H1 (cell line): Measurements from ENCODE around the gene TNIK. TPM values are rescaled to one million over a fixed set of nuclear protein-coding genes. Genes with fewer than 3 reads are reported as not detected.

ENCODE experiments used
- CTCF ChIA-PET: fragments of 300-600 bp; sonication (Branson Sonifier 250); formaldehyde crosslinking; loops from one replicate; lab custom pipeline; 2021; ENCODE audit not compliant: partially characterized antibody; lab: Charles Lee
- POLR2A ChIA-PET: fragments of 300-600 bp; sonication (Branson Sonifier 250); formaldehyde crosslinking; loops from one replicate; lab custom pipeline; 2021; ENCODE audit warnings: inconsistent platforms; ENCODE audit not compliant: partially characterized antibody; lab: Charles Lee
- DNase-seq, 2 experiments: peaks; one replicate each; pipeline versions ENCODE4 v3.0.0 to v3.0.0-alpha.2; 2010 to 2022; ENCODE audit warnings: low spot score in 2 of 2, low read depth in 1 of 2, mixed read lengths in 1 of 2
- FAIRE-seq: peaks from 2 replicates; lab custom pipeline; 2011; peaks lifted over from hg19 to GRCh38; lab: Jason Lieb, UNC
- H2AFZ ChIP-seq: 2 replicates; pipeline ENCODE4 v1.8.1; 2012; ENCODE audit warnings: low read length, inconsistent platforms
- H2AK5ac ChIP-seq: 2 replicates; pipeline ENCODE4 v1.6.1; 2013; ENCODE audit warnings: low read depth, low read length
- H2BK120ac ChIP-seq: replicated peaks from 2 replicates; pipeline ENCODE3; 2013; ENCODE audit warnings: low read depth, low read length, inconsistent platforms
- H2BK12ac ChIP-seq: 2 replicates; pipeline ENCODE4 v1.6.1; 2013; ENCODE audit warnings: low read depth, low read length
- H2BK15ac ChIP-seq: 2 replicates; pipeline ENCODE4 v1.6.1; 2013; ENCODE audit warnings: low read length
- H2BK20ac ChIP-seq: 2 replicates; pipeline ENCODE4 v1.6.1; 2013; ENCODE audit warnings: low read length
- H2BK5ac ChIP-seq: 2 replicates; pipeline ENCODE4 v1.6.1; 2013; ENCODE audit warnings: low read depth, low read length
- H3K14ac ChIP-seq: 2 replicates; pipeline ENCODE4 v1.6.1; 2013; ENCODE audit warnings: inconsistent platforms; ENCODE audit not compliant: insufficient read length
- H3K18ac ChIP-seq: 2 replicates; pipeline ENCODE4 v1.6.1; 2013; ENCODE audit warnings: low read length; ENCODE audit errors: extremely low read depth
- H3K23ac ChIP-seq: 2 replicates; pipeline ENCODE4 v1.6.1; 2013; ENCODE audit warnings: inconsistent platforms; ENCODE audit not compliant: insufficient read length
- H3K23me2 ChIP-seq: 2 replicates; pipeline ENCODE4 v1.6.1; 2013; ENCODE audit warnings: low read depth, low read length
- H3K27ac ChIP-seq: 2 replicates; pipeline ENCODE4 v1.6.1; 2011; ENCODE audit warnings: low read depth, low read length, inconsistent platforms
- H3K27me3 ChIP-seq, 4 experiments: replicated peaks in 1 of 4; 1 replicate in 1 of 4; 2 replicates in 3 of 4; pipeline versions ENCODE4 v1.6.1 to v1.8.1; 2011 to 2013; ENCODE audit warnings: low read length in 3 of 4, mild to moderate bottlenecking in 3 of 4, inconsistent platforms in 2 of 4, mixed read lengths in 2 of 4, moderate library complexity in 1 of 4; ENCODE audit not compliant: control insufficient read depth in 3 of 4, insufficient read depth in 3 of 4; ENCODE audit errors: extremely low read depth in 1 of 4
- H3K36me3 ChIP-seq, 4 experiments: 2 replicates each; pipeline versions ENCODE4 v1.6.1 to v1.8.1; 2011 to 2013; ENCODE audit warnings: mild to moderate bottlenecking in 4 of 4, low read length in 3 of 4, moderate library complexity in 2 of 4, control low read depth in 1 of 4, inconsistent platforms in 1 of 4; ENCODE audit not compliant: insufficient read depth in 4 of 4, control insufficient read depth in 2 of 4
- H3K4ac ChIP-seq: replicated peaks from 2 replicates; pipeline ENCODE3; 2013; ENCODE audit warnings: low read length, low read depth, mixed read lengths, inconsistent platforms; ENCODE audit not compliant: insufficient read length
- H3K4me1 ChIP-seq, 4 experiments: replicated peaks in 1 of 4; 1 replicate in 1 of 4; 2 replicates in 3 of 4; pipeline versions ENCODE4 v1.6.1 to v1.8.1; 2011 to 2013; ENCODE audit warnings: low read length in 3 of 4, inconsistent platforms in 2 of 4, mixed read lengths in 1 of 4; ENCODE audit not compliant: insufficient read depth in 4 of 4, control insufficient read depth in 3 of 4
- H3K4me2 ChIP-seq, 2 experiments: 2 replicates each; pipeline versions ENCODE4 v1.6.1 to v1.8.1; 2011 to 2013; ENCODE audit warnings: low read depth in 2 of 2, low read length in 2 of 2, control low read depth in 1 of 2, inconsistent platforms in 1 of 2, mild to moderate bottlenecking in 1 of 2; ENCODE audit not compliant: insufficient read depth in 1 of 2
- H3K4me3 ChIP-seq, 4 experiments: fragments of 200-600, 300-600 bp in 1 of 4; sonication (generic), shearing (Covaris generic), sonication (Bioruptor Twin) in 1 of 4; 2 replicates each; pipeline versions ENCODE4 v1.5.1 to v1.8.1; 2011 to 2016; ENCODE audit warnings: low read length in 4 of 4, low read depth in 3 of 4, control low read depth in 2 of 4, inconsistent platforms in 2 of 4, mild to moderate bottlenecking in 2 of 4, mixed read lengths in 1 of 4, moderate library complexity in 1 of 4; ENCODE audit not compliant: insufficient read depth in 2 of 4; ENCODE audit errors: extremely low read depth in 1 of 4
- H3K56ac ChIP-seq: replicated peaks from 2 replicates; pipeline ENCODE3; 2013; ENCODE audit warnings: low read depth, mild to moderate bottlenecking, mixed read lengths, low read length, inconsistent platforms; ENCODE audit not compliant: insufficient read length
- H3K79me1 ChIP-seq: 2 replicates; pipeline ENCODE4 v1.6.1; 2013; ENCODE audit warnings: low read depth, low read length, control low read depth
- H3K79me2 ChIP-seq, 2 experiments: 2 replicates each; pipeline versions ENCODE4 v1.6.1 to v1.8.1; 2012 to 2013; ENCODE audit warnings: low read length in 2 of 2, mild to moderate bottlenecking in 2 of 2, inconsistent platforms in 1 of 2; ENCODE audit not compliant: insufficient read depth in 2 of 2, control insufficient read depth in 1 of 2
- H3K9ac ChIP-seq, 4 experiments: replicated peaks in 1 of 4; 1 replicate in 1 of 4; 2 replicates in 3 of 4; pipeline versions ENCODE4 v1.6.1 to v1.8.1; 2011 to 2013; ENCODE audit warnings: low read depth in 3 of 4, low read length in 3 of 4, control low read depth in 2 of 4, mild to moderate bottlenecking in 2 of 4, moderate library complexity in 2 of 4, inconsistent platforms in 1 of 4; ENCODE audit errors: extremely low read depth in 1 of 4
- H3K9me3 ChIP-seq, 2 experiments: 2 replicates each; pipeline versions ENCODE4 v1.6.1 to v1.8.1; 2012 to 2013; ENCODE audit warnings: mild to moderate bottlenecking in 2 of 2, moderate library complexity in 2 of 2, control low read depth in 1 of 2, inconsistent platforms in 1 of 2, low read depth in 1 of 2, low read length in 1 of 2, mixed read lengths in 1 of 2; ENCODE audit not compliant: insufficient read depth in 2 of 2
- H4K20me1 ChIP-seq, 2 experiments: replicated peaks in 1 of 2; 2 replicates each; pipeline versions ENCODE3 to v1.8.1; 2011 to 2013; ENCODE audit warnings: inconsistent platforms in 2 of 2, low read length in 2 of 2, mild to moderate bottlenecking in 1 of 2; ENCODE audit not compliant: insufficient read depth in 2 of 2, control insufficient read depth in 1 of 2
- H4K5ac ChIP-seq: 2 replicates; pipeline ENCODE4 v1.6.1; 2013; ENCODE audit warnings: low read length, low read depth, mixed read lengths, inconsistent platforms; ENCODE audit not compliant: insufficient read length
- H4K8ac ChIP-seq: 2 replicates; pipeline ENCODE4 v1.8.0; 2013; ENCODE audit warnings: mild to moderate bottlenecking, moderate library complexity, low read length, inconsistent platforms; ENCODE audit not compliant: insufficient read depth; ENCODE audit errors: extremely low read depth
- H4K91ac ChIP-seq: replicated peaks from 2 replicates; pipeline ENCODE3; 2013; ENCODE audit warnings: low read length, mixed read lengths, inconsistent platforms; ENCODE audit not compliant: insufficient read length
- ASH2L ChIP-seq: fragments of 200-600, 300-600 bp; sonication (generic); IDR thresholded peaks from one replicate; pipeline ENCODE4 v1.7.1; 2017; ENCODE audit warnings: low read length
- BRCA1 ChIP-seq: IDR thresholded peaks from 2 replicates; pipeline ENCODE4 v1.6.1; 2012; ENCODE audit warnings: low read depth, low read length, improper control_type of control experiment
- CEBPB ChIP-seq: IDR thresholded peaks from 2 replicates; pipeline ENCODE4 v1.6.1; 2012; ENCODE audit warnings: low read depth, low read length
- CHD2 ChIP-seq: IDR thresholded peaks from 2 replicates; pipeline ENCODE4 v1.6.1; 2012; ENCODE audit warnings: low read length, improper control_type of control experiment
- CTBP2 ChIP-seq: IDR thresholded peaks from 2 replicates; pipeline ENCODE4 v1.7.0; 2011; ENCODE audit warnings: borderline replicate concordance, mild to moderate bottlenecking, moderate library complexity, mixed read lengths, low read length; ENCODE audit not compliant: insufficient read depth, insufficient read length
- JUN ChIP-seq: IDR thresholded peaks from 2 replicates; pipeline ENCODE4 v1.6.1; 2011; ENCODE audit warnings: low read depth, mild to moderate bottlenecking, improper control_type of control experiment, low read length
- JUND ChIP-seq: IDR thresholded peaks from 2 replicates; pipeline ENCODE4 v1.6.1; 2011; ENCODE audit warnings: mild to moderate bottlenecking, improper control_type of control experiment, low read length
- KDM5A ChIP-seq: fragments of 200-600 bp; IDR thresholded peaks from 2 replicates; pipeline ENCODE4 v1.7.1; 2012; ENCODE audit warnings: mild to moderate bottlenecking, low read length, inconsistent platforms, mixed read lengths
- NRF1 ChIP-seq: IDR thresholded peaks from 2 replicates; pipeline ENCODE4 v1.6.1; 2011; ENCODE audit warnings: mild to moderate bottlenecking, low read depth, low read length, improper control_type of control experiment
- WGBS, 2 experiments: shearing (Covaris generic) in 1 of 2; methylation state at CpG; one replicate each; pipeline versions ENCODE4 v1.1.6 to v1.1.7; 2013 to 2015; ENCODE audit warnings: low lambda C conversion rate in 2 of 2, mixed read lengths in 2 of 2, inconsistent platforms in 1 of 2, low coverage in 1 of 2, missing lambda C conversion rate in 1 of 2; ENCODE audit not compliant: insufficient replicate concordance in 2 of 2, insufficient coverage in 1 of 2, insufficient read length in 1 of 2; ENCODE audit errors: extremely low coverage in 1 of 2, missing lambda C conversion rate in 1 of 2; 5-methylcytosine and 5-hydroxymethylcytosine counted together
- polyA plus RNA-seq, 7 experiments: library from polyadenylated mRNA; depleted of rRNA in 3 of 7; stranded (reverse) in 5 of 7; unstranded in 2 of 7; fragments of >200 nt in 5 of 7; fragments of 200-250 nt in 2 of 7; gene quantifications; 1 replicate in 5 of 7; 2 replicates in 1 of 7; 4 replicates in 1 of 7; pipeline versions ENCODE4 v1.2.1 to v1.2.3, GENCODE V29; 2011 to 2013; ENCODE audit warnings: missing spikeins in 2 of 7, mixed read lengths in 2 of 7
- total RNA-seq: library from RNA; stranded (reverse); fragmentation: NEBNext Ultra II Directional; extraction: Animal tissue kit (Norgen Biotek cat#: 25700); gene quantifications from 2 replicates; pipeline ENCODE4 v1.2.1, GENCODE V29; 2021

TNIK gene
- total and polyA plus RNA-seq, 2 of the 8 experiments (the other 6 are each of a cell fraction or from before 2014, with no cell fraction given), result 7.4 to 42.0 TPM

GRCh38 chr3:171268677-171269076 lies 191.5 kb downstream of the TNIK start:
- H3K27ac ChIP-seq, result no peak overlapping the region
- H3K9me3 ChIP-seq, result no peaks in the 10 kb centered on the region
- H4K8ac ChIP-seq, result no peak overlapping the region
- H4K20me1 ChIP-seq, result no peaks in the 10 kb centered on the region
- H3K4me1 ChIP-seq, result peaks cover 3 to 6% (median 5%) of the 10 kb centered on the region in 4 experiments; a peak in 5 of 7 replicates
- CTCF ChIA-PET, result interaction anchor here (1.0 to 1.5 kb wide), 3 partner anchors 29 to 184 kb away, joined by 3 read pairs; no protein-coding TSS in a partner anchor
- H2BK20ac ChIP-seq, result no peak overlapping the region
- no peak overlapping the region for H2BK12ac ChIP-seq
- H3K18ac ChIP-seq, result no peak overlapping the region
- TF ChIP-seq BRCA1 (no peak), KDM5A (no peak), CHD2 (no peak), JUND (no peak), NRF1 (no peak), ASH2L (no peak), CEBPB (no peak), JUN (no peak), CTBP2 (no peak)
- FAIRE-seq, result no peak
- no peaks in the 10 kb centered on the region for H3K79me1 ChIP-seq
- H3K14ac ChIP-seq, result no peak overlapping the region
- no peak overlapping the region for H2AFZ ChIP-seq
- no peaks in the 10 kb centered on the region for H3K23me2 ChIP-seq
- no peak for DNase-seq
- no peak overlapping the region for H2BK5ac ChIP-seq
- no peaks in the 10 kb centered on the region for H3K27me3 ChIP-seq
- H4K5ac ChIP-seq, result no peak overlapping the region
- peaks cover 0 to 5% of the 10 kb centered on the region in 2 experiments; a peak in 1 of 4 replicates for H3K79me2 ChIP-seq
- no peaks in the 10 kb centered on the region for H3K36me3 ChIP-seq
- 94% methylated on average over 1 of the region's 1 CpG; no CpG with 5 or more reads in 1 of the 2 experiments for WGBS, 2 experiments
- no peak overlapping the region for H2BK15ac ChIP-seq
- H3K4me3 ChIP-seq, result no peak overlapping the region
- H2AK5ac ChIP-seq, result no peak overlapping the region
- no peak overlapping the region for H3K4ac ChIP-seq
- no peak overlapping the region for H3K23ac ChIP-seq
- H3K56ac ChIP-seq, result no peak overlapping the region
- no peak overlapping the region for H3K4me2 ChIP-seq
- POLR2A ChIA-PET, result interaction anchor here (1.2 kb wide), 1 partner anchor 15 kb away, joined by 3 read pairs; no protein-coding TSS in a partner anchor
- no peak overlapping the region for H3K9ac ChIP-seq
- H4K91ac ChIP-seq, result no peak overlapping the region
- H2BK120ac ChIP-seq, result no peak overlapping the region
